T-cell (primary cell): ENCODE results near the gene OPHN1. TPM values are rescaled to one million over a fixed set of nuclear protein-coding genes. Genes with fewer than 3 reads are reported as not detected.

Experiments
- ATAC-seq, 4 experiments: fragments of 200-7000 bp in 3 of 4; fragments of 150-1000 bp in 1 of 4; cut with Tn5 transposase; replicated peaks in 1 of 4; 1 replicate in 3 of 4; 2 replicates in 1 of 4; pipeline ENCODE4 v1.10.0; 2021; ENCODE audit warnings: moderate library complexity in 3 of 4, mild to moderate bottlenecking in 2 of 4, moderate number of reproducible peaks in 1 of 4
- CTCF ChIA-PET, 2 donors: fragments of 300-600 bp; sonication (Branson Sonifier 250); formaldehyde crosslinking; loops; one replicate each; lab custom pipeline; 2022; ENCODE audit warnings: antibody characterized with exemption in 2 of 2; lab: Charles Lee
- POLR2A ChIA-PET, 2 donors: fragments of 300-600 bp; sonication (Branson Sonifier 250); formaldehyde crosslinking; loops; one replicate each; lab custom pipeline; 2022; ENCODE audit warnings: antibody characterized with exemption in 2 of 2; lab: Charles Lee
- DNase-seq, 35 experiments: peaks; one replicate each; pipeline versions ENCODE4 v3.0.0 to v3.0.0-alpha.2; 2013 to 2023
- H3K27ac ChIP-seq: one replicate; pipeline ENCODE4 v1.5.1; 2013; ENCODE audit warnings: low read length
- H3K27me3 ChIP-seq, 2 experiments: replicated peaks in 1 of 2; 1 replicate in 1 of 2; 2 replicates in 1 of 2; pipeline versions ENCODE4 v1.6.1 to v1.7.0; 2013; ENCODE audit warnings: low read length in 1 of 2, mixed read lengths in 1 of 2; ENCODE audit not compliant: control insufficient read depth in 2 of 2, insufficient read depth in 2 of 2; ENCODE audit errors: extremely low read depth in 1 of 2
- H3K36me3 ChIP-seq, 2 donors: 1 replicate in 1 of 2; 2 replicates in 1 of 2; pipeline versions ENCODE4 v1.6.1 to v1.7.0; 2013; ENCODE audit warnings: low read length in 1 of 2; ENCODE audit not compliant: control insufficient read depth in 2 of 2, insufficient read depth in 1 of 2; ENCODE audit errors: extremely low read depth in 1 of 2
- H3K4me1 ChIP-seq, 2 experiments: 1 replicate in 1 of 2; 2 replicates in 1 of 2; pipeline versions ENCODE4 v1.6.1 to v1.7.0; 2013; ENCODE audit warnings: low read length in 2 of 2, mixed read lengths in 1 of 2; ENCODE audit not compliant: insufficient read depth in 2 of 2, control insufficient read depth in 1 of 2; ENCODE audit errors: extremely low read depth in 1 of 2
- H3K4me3 ChIP-seq, 2 donors: 1 replicate in 1 of 2; 2 replicates in 1 of 2; pipeline versions ENCODE4 v1.5.1 to v1.7.0; 2013; ENCODE audit warnings: mild to moderate bottlenecking in 2 of 2, low read length in 1 of 2, moderate library complexity in 1 of 2; ENCODE audit not compliant: control insufficient read depth in 1 of 2; ENCODE audit errors: extremely low read depth in 1 of 2
- H3K9me3 ChIP-seq: 2 replicates; pipeline ENCODE4 v1.7.0; 2013
- H3K27ac Mint-ChIP-seq, 2 donors: one replicate each; pipeline ENCODE4 v1.8.0; 2020 to 2021; ENCODE audit warnings: mild to moderate bottlenecking in 2 of 2, mixed read lengths in 2 of 2
- H3K27me3 Mint-ChIP-seq, 2 donors: one replicate each; pipeline ENCODE4 v1.8.0; 2021 to 2022; ENCODE audit warnings: mixed read lengths in 2 of 2
- H3K36me3 Mint-ChIP-seq: one replicate; pipeline ENCODE4 v1.8.0; 2021; ENCODE audit warnings: mixed read lengths
- H3K4me1 Mint-ChIP-seq, 3 donors: one replicate each; pipeline ENCODE4 v1.8.0; 2020 to 2022; ENCODE audit warnings: mixed read lengths in 3 of 3, mild to moderate bottlenecking in 1 of 3
- H3K4me3 Mint-ChIP-seq, 3 donors: one replicate each; pipeline ENCODE4 v1.8.0; 2020 to 2022; ENCODE audit warnings: mild to moderate bottlenecking in 3 of 3, mixed read lengths in 3 of 3, moderate library complexity in 3 of 3
- H3K9me3 Mint-ChIP-seq, 3 donors: one replicate each; pipeline ENCODE4 v1.8.0; 2020 to 2022; ENCODE audit warnings: mixed read lengths in 3 of 3
- WGBS: methylation state at CpG from one replicate; pipeline ENCODE4 v1.1.5; 2013; ENCODE audit warnings: missing lambda C conversion rate; ENCODE audit not compliant: insufficient coverage; 5-methylcytosine and 5-hydroxymethylcytosine counted together
- total RNA-seq, 35 experiments: library from RNA in 6 of 35; stranded (reverse) in 6 of 35; fragments of 120-200 nt in 1 of 35; gene quantifications; one replicate each; pipeline versions ENCODE4 v1.2.1 to v1.2.4 and lab custom pipeline; 2013 to 2026

Gene OPHN1
- total RNA-seq, 5 donors from 2014 or later (not counting 1 experiment from before 2014, with no cell fraction given), result 0.07 to 0.25 (median 0.15) TPM

GRCh38 chrX:68365341-68365740 is 68.0 kb downstream of the OPHN1 start:
- H3K4me1 Mint-ChIP-seq, result no peaks in the 10 kb centered on the region
- DNase-seq, result no peak
- Histone ChIP-seq H3K4me1 (no peaks in the 10 kb centered on the region), H3K27ac (no peak overlapping the region), H3K4me3 (no peak overlapping the region), H3K27me3 (no peaks in the 10 kb centered on the region), H3K36me3 (no peaks in the 10 kb centered on the region), H3K9me3 (no peaks in the 10 kb centered on the region)
- ATAC-seq, result no peak
- ChIA-PET CTCF (no interaction called here), POLR2A (no interaction called here)
- no peaks in the 10 kb centered on the region for H3K27me3 Mint-ChIP-seq
- no peak overlapping the region for H3K4me3 Mint-ChIP-seq
- H3K27ac Mint-ChIP-seq, result no peak overlapping the region
- peaks cover 0 to 6% (median 0%) of the 10 kb centered on the region in 3 donors for H3K9me3 Mint-ChIP-seq
- WGBS, result 80% methylated on average over 1 of the region's 4 CpGs
- H3K36me3 Mint-ChIP-seq, result no peaks in the 10 kb centered on the region

- Mint-ChIP-seq H3K36me3 (no peaks in the 10 kb centered on the region), H3K4me3 (no peak overlapping the region), H3K4me1 (no peaks in the 10 kb centered on the region), H3K27me3 (no peaks in the 10 kb centered on the region), H3K27ac (no peak overlapping the region), H3K9me3 (no peaks in the 10 kb centered on the region)
- H3K4me1 ChIP-seq, result no peaks in the 10 kb centered on the region
- 83% methylated on average over 1 of the region's 2 CpGs for WGBS
- H3K4me3 ChIP-seq, result no peak overlapping the region
- no peak overlapping the region for H3K27ac ChIP-seq
- ChIA-PET POLR2A (no interaction called here), CTCF (no interaction called here)
- H3K36me3 ChIP-seq, result no peaks in the 10 kb centered on the region
- H3K27me3 ChIP-seq, result no peaks in the 10 kb centered on the region
- no peaks in the 10 kb centered on the region for H3K9me3 ChIP-seq
- no peak for DNase-seq
- no peak for ATAC-seq
Observed at GRCh38 chrX:68363984-68364383, 69.3 kb downstream of the OPHN1 start.

- Histone ChIP-seq H3K36me3 (no peaks in the 10 kb centered on the region), H3K4me1 (no peaks in the 10 kb centered on the region), H3K27me3 (no peaks in the 10 kb centered on the region), H3K9me3 (no peaks in the 10 kb centered on the region), H3K4me3 (no peak overlapping the region), H3K27ac (no peak overlapping the region)
- no peaks in the 10 kb centered on the region for H3K4me1 Mint-ChIP-seq
- ChIA-PET CTCF (no interaction called here), POLR2A (no interaction called here)
- no peak overlapping the region for H3K4me3 Mint-ChIP-seq
- no CpG with 5 or more reads among the region's 1 CpG for WGBS
- ATAC-seq (no peak), DNase-seq (no peak)
- H3K36me3 Mint-ChIP-seq, result no peaks in the 10 kb centered on the region
- no peaks in the 10 kb centered on the region for H3K9me3 Mint-ChIP-seq
- no peak overlapping the region for H3K27ac Mint-ChIP-seq
- no peaks in the 10 kb centered on the region for H3K27me3 Mint-ChIP-seq
Observed at GRCh38 chrX:68358679-68359078, 74.6 kb downstream of the OPHN1 start.

GRCh38 chrX:68355629-68355920 is 77.7 kb downstream of the OPHN1 start:
- no peaks in the 10 kb centered on the region for H3K9me3 ChIP-seq
- Mint-ChIP-seq H3K27me3 (no peaks in the 10 kb centered on the region), H3K9me3 (no peaks in the 10 kb centered on the region), H3K36me3 (no peaks in the 10 kb centered on the region), H3K27ac (no peak overlapping the region), H3K4me1 (no peaks in the 10 kb centered on the region), H3K4me3 (no peak overlapping the region)
- CTCF ChIA-PET, result no interaction called here
- POLR2A ChIA-PET, result no interaction called here
- H3K36me3 ChIP-seq, result no peaks in the 10 kb centered on the region
- no peak for ATAC-seq
- DNase-seq, result no peak
- no peaks in the 10 kb centered on the region for H3K27me3 ChIP-seq
- H3K27ac ChIP-seq, result no peak overlapping the region
- no CpG with 5 or more reads among the region's 4 CpGs for WGBS
- H3K4me1 ChIP-seq, result no peaks in the 10 kb centered on the region
- no peak overlapping the region for H3K4me3 ChIP-seq

- H3K27me3 Mint-ChIP-seq, result no peaks in the 10 kb centered on the region
- no peaks in the 10 kb centered on the region for H3K36me3 Mint-ChIP-seq
- no peak overlapping the region for H3K27ac ChIP-seq
- no peak overlapping the region for H3K27ac Mint-ChIP-seq
- DNase-seq, result no peak
- no peak overlapping the region for H3K4me3 Mint-ChIP-seq
- H3K36me3 ChIP-seq, result no peaks in the 10 kb centered on the region
- no peaks in the 10 kb centered on the region for H3K9me3 ChIP-seq
- no peak overlapping the region for H3K4me3 ChIP-seq
- H3K4me1 ChIP-seq, result no peaks in the 10 kb centered on the region
- ATAC-seq, result no peak
- POLR2A ChIA-PET, result no interaction called here
- no peaks in the 10 kb centered on the region for H3K27me3 ChIP-seq
- WGBS, result no CpG with 5 or more reads among the region's 3 CpGs
- no peaks in the 10 kb centered on the region for H3K4me1 Mint-ChIP-seq
- H3K9me3 Mint-ChIP-seq, result no peaks in the 10 kb centered on the region
- CTCF ChIA-PET, result no interaction called here
Observed at GRCh38 chrX:68354879-68355628, 78.2 kb downstream of the OPHN1 start.

- no peaks in the 10 kb centered on the region for H3K36me3 Mint-ChIP-seq
- ATAC-seq (no peak), DNase-seq (no peak)
- H3K4me1 Mint-ChIP-seq, result no peaks in the 10 kb centered on the region
- H3K9me3 Mint-ChIP-seq, result no peaks in the 10 kb centered on the region
- no peak overlapping the region for H3K27ac ChIP-seq
- no peak overlapping the region for H3K4me3 Mint-ChIP-seq
- no peak overlapping the region for H3K4me3 ChIP-seq
- no CpG with 5 or more reads among the region's 1 CpG for WGBS
- H3K4me1 ChIP-seq, result no peaks in the 10 kb centered on the region
- no peaks in the 10 kb centered on the region for H3K36me3 ChIP-seq
- POLR2A ChIA-PET, result no interaction called here
- CTCF ChIA-PET, result no interaction called here
- H3K27me3 Mint-ChIP-seq, result peaks cover 2 to 6% of the 10 kb centered on the region in 2 donors
- H3K27ac Mint-ChIP-seq, result no peak overlapping the region
- no peaks in the 10 kb centered on the region for H3K27me3 ChIP-seq
- H3K9me3 ChIP-seq, result no peaks in the 10 kb centered on the region
Observed at GRCh38 chrX:68345025-68345424, 88.3 kb downstream of the OPHN1 start.

- Mint-ChIP-seq H3K4me3 (no peak overlapping the region), H3K9me3 (no peaks in the 10 kb centered on the region), H3K36me3 (no peaks in the 10 kb centered on the region), H3K27ac (no peak overlapping the region), H3K27me3 (peaks cover 2 to 6% of the 10 kb centered on the region in 2 donors), H3K4me1 (no peaks in the 10 kb centered on the region)
- no peak for DNase-seq
- ChIA-PET CTCF (no interaction called here), POLR2A (no interaction called here)
- Histone ChIP-seq H3K4me3 (no peak overlapping the region), H3K27me3 (no peaks in the 10 kb centered on the region), H3K36me3 (no peaks in the 10 kb centered on the region), H3K9me3 (no peaks in the 10 kb centered on the region), H3K4me1 (no peaks in the 10 kb centered on the region), H3K27ac (no peak overlapping the region)
- no CpG with 5 or more reads among the region's 3 CpGs for WGBS
- no peak for ATAC-seq
Observed at GRCh38 chrX:68343551-68343950, 89.7 kb downstream of the OPHN1 start.
